Aorta (tissue), 5 donors: ENCODE measurements around the gene CNST. TPM values are rescaled to one million over a fixed set of nuclear protein-coding genes. Genes with fewer than 3 reads are reported as not detected.
"Not testable (repeated sequence)": the region's sequence is repeated elsewhere in the genome, so short reads cannot be mapped to it uniquely, and the experiment has no call there.

ENCODE experiments used
- ATAC-seq: fragments of 200-7000 bp; cut with Tn5 transposase; one replicate; pipeline ENCODE4 v1.9.1; 2022; ENCODE audit warnings: moderate library complexity; ENCODE audit not compliant: low FRiP score
- DNase-seq, 2 donors: peaks; one replicate each; pipeline ENCODE4 v3.0.0-alpha.2; 2020
- H3K27ac ChIP-seq, 2 donors: one replicate each; pipeline ENCODE4 v1.5.1; 2013; ENCODE audit warnings: low read length in 2 of 2, mild to moderate bottlenecking in 2 of 2, moderate library complexity in 2 of 2, control low read depth in 1 of 2, inconsistent platforms in 1 of 2, low read depth in 1 of 2
- H3K27me3 ChIP-seq, 2 donors: one replicate each; pipeline ENCODE4 v1.6.1; 2013; ENCODE audit warnings: control low read depth in 1 of 2, low read length in 1 of 2, mild to moderate bottlenecking in 1 of 2, moderate library complexity in 1 of 2; ENCODE audit not compliant: insufficient read depth in 2 of 2, control insufficient read depth in 1 of 2
- H3K36me3 ChIP-seq, 2 donors: one replicate each; pipeline ENCODE4 v1.6.1; 2013; ENCODE audit warnings: control low read depth in 1 of 2, low read length in 1 of 2, mild to moderate bottlenecking in 1 of 2; ENCODE audit not compliant: insufficient read depth in 2 of 2, control insufficient read depth in 1 of 2
- H3K4me1 ChIP-seq, 2 donors: one replicate each; pipeline ENCODE4 v1.6.1; 2013; ENCODE audit warnings: low read length in 2 of 2, control low read depth in 1 of 2, mild to moderate bottlenecking in 1 of 2, moderate library complexity in 1 of 2; ENCODE audit not compliant: insufficient read depth in 2 of 2, control insufficient read depth in 1 of 2
- H3K4me3 ChIP-seq, 2 donors: one replicate each; pipeline ENCODE4 v1.5.1; 2013; ENCODE audit warnings: low read length in 2 of 2, control low read depth in 1 of 2, mild to moderate bottlenecking in 1 of 2
- H3K9me3 ChIP-seq: one replicate; pipeline ENCODE4 v1.6.1; 2013; ENCODE audit warnings: mild to moderate bottlenecking, low read length; ENCODE audit not compliant: control insufficient read depth
- WGBS, 2 donors: extraction: QIAGEN DNeasy Blood & Tissue Kit; methylation state at CpG; one replicate each; pipeline ENCODE4 v1.1.7; 2013; 5-methylcytosine and 5-hydroxymethylcytosine counted together
- intact Hi-C, 2 donors: fragments of 100-400 bp; cut with DNase I; formaldehyde crosslinking; loops; one replicate each; pipeline versions ENCODE4 v1.14.2 to v1.15.0; 2022
- polyA plus RNA-seq, 2 donors: library from polyadenylated mRNA; stranded (reverse); fragments of 200-250 nt; gene quantifications; one replicate each; pipeline ENCODE4 v1.2.3, GENCODE V29; 2013
- total RNA-seq, 2 donors: library from RNA; stranded (reverse); fragmentation: NEBNext Ultra II Directional; extraction: Animal tissue kit (Norgen Biotek cat#: 25700); gene quantifications; one replicate each; pipeline ENCODE4 v1.2.1, GENCODE V29; 2021
- donor health status: healthy with polysubstance abuse.
- donor health status: Bipolar disorder and iron deficiency.
- donor health status: DM: no; HTN: no; CAD: no.
- donor health status: DM: no; HTN: no; CAD: no.
- donor health status: DM: yes; HTN: yes; CAD: no.

CNST gene
- total and polyA plus RNA-seq, 4 donors = 6.9 to 27.8 (median 16.1) TPM

GRCh38 chr1:246597340-246597739, 31.1 kb downstream of the CNST start:
- DNase-seq (peak in 1 of 2 donors; percentile 60), ATAC-seq (peak; percentile 58)
- intact Hi-C loops = no loop called here
- Histone ChIP-seq H3K4me3 (no peak overlapping the region), H3K4me1 (no peaks in the 10 kb centered on the region), H3K27me3 (no peaks in the 10 kb centered on the region), H3K9me3 (no peaks in the 10 kb centered on the region), H3K36me3 (peaks cover 0 to 2% of the 10 kb centered on the region in 2 donors), H3K27ac (peak overlapping the region in 1 of 2 donors; percentile 36)
- WGBS, 2 donors = 42 to 57% methylated on average over 5 of the region's 5 CpGs

- DNase-seq (no peak), ATAC-seq (no peak)
- Histone ChIP-seq H3K27me3 (no peaks in the 10 kb centered on the region), H3K27ac (no peak overlapping the region), H3K4me1 (no peaks in the 10 kb centered on the region), H3K4me3 (no peak overlapping the region), H3K36me3 (peaks cover 0 to 2% of the 10 kb centered on the region in 2 donors), H3K9me3 (no peaks in the 10 kb centered on the region)
- intact Hi-C loops = no loop called here
- 92 to 93% methylated on average over 7 of the region's 7 CpGs for WGBS, 2 donors
Measured at GRCh38 chr1:246597971-246598370, 31.7 kb downstream of the CNST start.

GRCh38 chr1:246599315-246599714, 33.1 kb downstream of the CNST start:
- Histone ChIP-seq H3K4me3 (no peak overlapping the region), H3K9me3 (no peaks in the 10 kb centered on the region), H3K4me1 (no peaks in the 10 kb centered on the region), H3K27me3 (no peaks in the 10 kb centered on the region), H3K36me3 (peaks cover 0 to 2% of the 10 kb centered on the region in 2 donors), H3K27ac (no peak overlapping the region)
- ATAC-seq = no peak
- no peak for DNase-seq
- intact Hi-C loops = no loop called here
- 83 to 88% methylated on average over 4 of the region's 4 CpGs for WGBS, 2 donors

- intact Hi-C loops = no loop called here
- WGBS, 2 donors = 89 to 91% methylated on average over 2 of the region's 2 CpGs
- peaks cover 0 to 2% of the 10 kb centered on the region in 2 donors for H3K36me3 ChIP-seq
- H3K9me3 ChIP-seq = no peaks in the 10 kb centered on the region
- no peak for DNase-seq
- ATAC-seq = no peak
- no peaks in the 10 kb centered on the region for H3K4me1 ChIP-seq
- H3K4me3 ChIP-seq = no peak overlapping the region
- H3K27ac ChIP-seq = no peak overlapping the region
- H3K27me3 ChIP-seq = no peaks in the 10 kb centered on the region
Measured at GRCh38 chr1:246600579-246600978, 34.3 kb downstream of the CNST start.

GRCh38 chr1:246602194-246602593, 35.9 kb downstream of the CNST start:
- Histone ChIP-seq H3K36me3 (peaks cover 0 to 2% of the 10 kb centered on the region in 2 donors), H3K27me3 (no peaks in the 10 kb centered on the region), H3K9me3 (no peaks in the 10 kb centered on the region), H3K4me1 (no peaks in the 10 kb centered on the region), H3K27ac (no peak overlapping the region), H3K4me3 (no peak overlapping the region)
- intact Hi-C loops = no loop called here
- WGBS, 2 donors = 91 to 95% methylated on average over 3 of the region's 3 CpGs
- DNase-seq (no peak), ATAC-seq (no peak)

GRCh38 chr1:246605231-246605630, 39.0 kb downstream of the CNST start:
- DNase-seq, H3K27ac ChIP-seq, H3K4me1 ChIP-seq, intact Hi-C loops, H3K36me3 ChIP-seq, H3K4me3 ChIP-seq, H3K9me3 ChIP-seq, ATAC-seq, H3K27me3 ChIP-seq: not testable (repeated sequence)
- 98 to 99% methylated on average over 19 of the region's 19 CpGs for WGBS, 2 donors

- 90% methylated on average over 19 of the region's 19 CpGs for WGBS, 2 donors
- intact Hi-C loops = no loop called here
- ATAC-seq (no peak), DNase-seq (no peak)
- Histone ChIP-seq H3K27me3 (no peaks in the 10 kb centered on the region), H3K27ac (no peak overlapping the region), H3K36me3 (no peaks in the 10 kb centered on the region), H3K4me1 (no peaks in the 10 kb centered on the region), H3K9me3 (no peaks in the 10 kb centered on the region), H3K4me3 (no peak overlapping the region)
Measured at GRCh38 chr1:246607462-246607861, 41.2 kb downstream of the CNST start.

GRCh38 chr1:246608616-246609376, 42.5 kb downstream of the CNST start:
- Histone ChIP-seq H3K4me3 (no peak overlapping the region), H3K4me1 (no peaks in the 10 kb centered on the region), H3K9me3 (no peaks in the 10 kb centered on the region), H3K27ac (no peak overlapping the region), H3K27me3 (no peaks in the 10 kb centered on the region), H3K36me3 (no peaks in the 10 kb centered on the region)
- DNase-seq = peak in 1 of 2 donors; percentile 76
- peak; percentile 88 for ATAC-seq
- 47 to 53% methylated on average over 18 of the region's 18 CpGs for WGBS, 2 donors
- intact Hi-C loops = no loop called here

- intact Hi-C loops = no loop called here
- Histone ChIP-seq H3K36me3 (no peaks in the 10 kb centered on the region), H3K4me1 (no peaks in the 10 kb centered on the region), H3K9me3 (no peaks in the 10 kb centered on the region), H3K4me3 (no peak overlapping the region), H3K27ac (no peak overlapping the region), H3K27me3 (no peaks in the 10 kb centered on the region)
- WGBS, 2 donors = 80 to 82% methylated on average over 4 of the region's 4 CpGs
- DNase-seq = no peak
- ATAC-seq = no peak
Measured at GRCh38 chr1:246609632-246610031, 43.4 kb downstream of the CNST start.
